Stimulated activated CD4-positive, alpha-beta T cell treated with anti-CD3 and anti-CD28 coated beads, Interleukin-4, amount 100 ng/mL, for 24 hours (primary cell): Measurements from ENCODE around the gene ARHGEF37.
"Not testable (repeated sequence)": the region's sequence is repeated elsewhere in the genome, so short reads cannot be mapped to it uniquely, and the experiment has no call there.

Experiments
- DNase-seq: peaks from one replicate; pipeline ENCODE4 v3.0.0-alpha.2; 2020

Gene ARHGEF37

GRCh38 chr5:149581192-149581861, at the start of gene ARHGEF37:
TSS of gene ARHGEF37 (plus strand) at chr5:149581498. CDS start at chr5:149597770, 16,272 bp downstream.
- peak; percentile 53 for DNase-seq

- DNase-seq: no peak
These were observed 48.9 kb upstream of the ARHGEF37 start for GRCh38 chr5:149532413-149532812.

GRCh38 chr5:149535787-149536186, 45.5 kb upstream of the ARHGEF37 start:
- not testable (repeated sequence) for DNase-seq

GRCh38 chr5:149537374-149537975, 43.8 kb upstream of the ARHGEF37 start:
- DNase-seq: no peak

GRCh38 chr5:149540089-149540488, 41.2 kb upstream of the ARHGEF37 start:
- no peak for DNase-seq

- DNase-seq: no peak
These were observed 39.4 kb upstream of the ARHGEF37 start for GRCh38 chr5:149541893-149542292.

GRCh38 chr5:149543361-149544027, 37.8 kb upstream of the ARHGEF37 start:
- DNase-seq: no peak

GRCh38 chr5:149544028-149544420, 37.3 kb upstream of the ARHGEF37 start:
- no peak for DNase-seq

GRCh38 chr5:149545327-149545726, 36.0 kb upstream of the ARHGEF37 start:
- no peak for DNase-seq

- no peak for DNase-seq
These were observed 34.3 kb upstream of the ARHGEF37 start for GRCh38 chr5:149546974-149547373.

- peak; percentile 42 for DNase-seq
These were observed 31.6 kb upstream of the ARHGEF37 start for GRCh38 chr5:149549461-149550267.

- peak; percentile 26 for DNase-seq
These were observed 31.1 kb upstream of the ARHGEF37 start for GRCh38 chr5:149550268-149550583.

GRCh38 chr5:149550594-149551226, 30.6 kb upstream of the ARHGEF37 start:
- peak; percentile 16 for DNase-seq

- peak; percentile 99 for DNase-seq
These were observed 29.9 kb upstream of the ARHGEF37 start, which contains the start of gene CSNK1A1 for GRCh38 chr5:149551227-149552037. TSS of gene CSNK1A1 (minus strand) at chr5:149551439. CDS start at chr5:149550964, 475 bp downstream.

GRCh38 chr5:149552038-149552494, 29.2 kb upstream of the ARHGEF37 start:
- DNase-seq: no peak

GRCh38 chr5:149552553-149553160, 28.6 kb upstream of the ARHGEF37 start:
- DNase-seq: no peak

GRCh38 chr5:149559706-149560105, 21.6 kb upstream of the ARHGEF37 start:
- no peak for DNase-seq

GRCh38 chr5:149561848-149562247, 19.4 kb upstream of the ARHGEF37 start:
- DNase-seq: peak; percentile 17

GRCh38 chr5:149563466-149563865, 17.8 kb upstream of the ARHGEF37 start:
- no peak for DNase-seq

- DNase-seq: peak; percentile 29
These were observed 16.7 kb upstream of the ARHGEF37 start for GRCh38 chr5:149564542-149565140.

- no peak for DNase-seq
These were observed 14.1 kb upstream of the ARHGEF37 start for GRCh38 chr5:149567226-149567625.
